HepG2 (cell line): ENCODE data around the gene UCHL3. TPM values are rescaled to one million over a fixed set of nuclear protein-coding genes. Genes with fewer than 3 reads are reported as not detected.

Source experiments
- ATAC-seq: fragments of 200-7000 bp; cut with Tn5 transposase; 3 replicates; pipeline ENCODE4 v1.9.1; 2020; ENCODE audit warnings: mild to moderate bottlenecking, moderate library complexity
- BruUV-seq: library from RNA; stranded (reverse); fragments of 400-500 nt; replicated peaks from 2 replicates; lab custom pipeline; 2021; lab: Mats Ljungman, UMichigan
- CTCF ChIA-PET: fragments of 300-600 bp; formaldehyde crosslinking; extraction: SDS; loops from one replicate; lab custom pipeline; 2021; ENCODE audit warnings: low total read pairs, inconsistent platforms, low intra/inter-chr PET ratio; lab: Yijun Ruan, JAX
- POLR2A ChIA-PET: fragments of 350-600 bp; sonication (Branson Sonifier 250); formaldehyde crosslinking; loops from one replicate; lab custom pipeline; 2020; ENCODE audit warnings: antibody characterized with exemption, inconsistent platforms; lab: Yijun Ruan, JAX
- DNase-seq: peaks from one replicate; pipeline ENCODE4 v3.0.0-alpha.2; 2015; ENCODE audit warnings: low spot score
- FAIRE-seq: peaks from 3 replicates; lab custom pipeline; 2011; peaks lifted over from hg19 to GRCh38; lab: Jason Lieb, UNC
- H2AFZ ChIP-seq: one replicate; pipeline ENCODE4 v1.6.1; 2011; ENCODE audit warnings: low read length, inconsistent platforms
- H3K27ac ChIP-seq: fragments of 300-600 bp; 3 replicates; pipeline ENCODE4 v1.8.0; 2011; ENCODE audit warnings: mixed run types, mild to moderate bottlenecking, mixed read lengths, low read length, inconsistent platforms; ENCODE audit not compliant: insufficient read depth; ENCODE audit errors: extremely low read length
- H3K27me3 ChIP-seq, 2 experiments: fragments of 200-600 bp in 1 of 2; 2 replicates in 1 of 2; 3 replicates in 1 of 2; pipeline versions ENCODE4 v1.6.0 to v1.8.0; 2011; ENCODE audit warnings: low read length in 2 of 2, mild to moderate bottlenecking in 2 of 2, moderate library complexity in 2 of 2, inconsistent platforms in 1 of 2; ENCODE audit not compliant: insufficient read depth in 2 of 2, control insufficient read depth in 1 of 2
- H3K36me3 ChIP-seq, 2 experiments: fragments of 200-600 bp in 1 of 2; replicated peaks in 1 of 2; 2 replicates in 1 of 2; 3 replicates in 1 of 2; pipeline versions ENCODE4 v1.5.1 to v1.8.0; 2011; ENCODE audit warnings: low read length in 2 of 2, inconsistent platforms in 1 of 2; ENCODE audit not compliant: insufficient read depth in 2 of 2, control insufficient read depth in 1 of 2
- H3K4me1 ChIP-seq: 2 replicates; pipeline ENCODE4 v1.5.1; 2012; ENCODE audit warnings: low read length, inconsistent platforms; ENCODE audit not compliant: insufficient read depth
- H3K4me2 ChIP-seq: 2 replicates; pipeline ENCODE4 v1.6.0; 2011; ENCODE audit warnings: low read depth, low read length, inconsistent platforms
- H3K4me3 ChIP-seq, 3 experiments: fragments of 200-600 bp in 1 of 3; sonication (generic), shearing (Covaris generic) in 1 of 3; replicated peaks in 1 of 3; 2 replicates each; pipeline ENCODE4 v1.5.1; 2011 to 2016; ENCODE audit warnings: low read length in 3 of 3, inconsistent platforms in 2 of 3, low read depth in 2 of 3, mild to moderate bottlenecking in 2 of 3, control low read depth in 1 of 3, mixed read lengths in 1 of 3; ENCODE audit not compliant: insufficient read depth in 1 of 3
- H3K79me2 ChIP-seq: one replicate; pipeline ENCODE4 v1.6.1; 2011; ENCODE audit warnings: low read length, inconsistent platforms; ENCODE audit not compliant: insufficient read depth
- H3K9ac ChIP-seq: 2 replicates; pipeline ENCODE4 v1.6.0; 2011; ENCODE audit warnings: mild to moderate bottlenecking, low read depth, low read length, inconsistent platforms; ENCODE audit not compliant: insufficient read depth
- H3K9me3 ChIP-seq: 2 replicates; pipeline ENCODE4 v1.5.1; 2012; ENCODE audit warnings: mild to moderate bottlenecking, low read length
- H4K20me1 ChIP-seq: 2 replicates; pipeline ENCODE4 v1.6.0; 2011; ENCODE audit warnings: inconsistent platforms, mild to moderate bottlenecking, low read length, moderate library complexity; ENCODE audit not compliant: insufficient read depth
- ARNT2 ChIP-seq: sonication (generic); formaldehyde crosslinking; IDR thresholded peaks from 2 replicates; pipeline ENCODE4 v1.8.0; 2022; ENCODE audit warnings: mild to moderate bottlenecking, low read depth, missing genetic modification reagents, moderate library complexity
- CBFB ChIP-seq: sonication (generic); formaldehyde crosslinking; IDR thresholded peaks from 2 replicates; pipeline ENCODE4 v1.4.0; 2020; ENCODE audit warnings: missing genetic modification reagents
- NFAT5 ChIP-seq: sonication (generic); formaldehyde crosslinking; IDR thresholded peaks from 2 replicates; pipeline ENCODE4 v1.4.0; 2020; ENCODE audit warnings: missing genetic modification reagents
- POLR2A ChIP-seq, 2 experiments: IDR thresholded peaks; 2 replicates each; pipeline ENCODE4 v1.6.1; 2011; ENCODE audit warnings: low read depth in 2 of 2, low read length in 2 of 2, mild to moderate bottlenecking in 1 of 2, moderate library complexity in 1 of 2; ENCODE audit not compliant: insufficient read depth in 1 of 2
- PPARG ChIP-seq: conservative IDR thresholded peaks from 2 replicates; pipeline ENCODE4 v1.6.1; 2016; ENCODE audit warnings: missing biosample characterization, missing genetic modification reagents
- RAD51 ChIP-seq: fragments of 450-650 bp; IDR thresholded peaks from 2 replicates; pipeline ENCODE4 v1.6.1; 2016; ENCODE audit warnings: borderline replicate concordance
- TEAD3 ChIP-seq: optimal IDR thresholded peaks from 2 replicates; pipeline ENCODE3; 2016; ENCODE audit warnings: borderline replicate concordance
- TMF1 ChIP-seq: sonication (generic); formaldehyde crosslinking; IDR thresholded peaks from 2 replicates; pipeline ENCODE4 v1.8.1; 2022; ENCODE audit warnings: low read depth, missing genetic modification reagents
- ZBTB33 ChIP-seq: sonication (generic); formaldehyde crosslinking; IDR thresholded peaks from 2 replicates; pipeline ENCODE4 v1.4.0; 2020; ENCODE audit warnings: missing genetic modification reagents
- ZNF383 ChIP-seq: sonication (generic); formaldehyde crosslinking; IDR thresholded peaks from 2 replicates; pipeline ENCODE4 v1.4.0; 2020; ENCODE audit warnings: missing genetic modification reagents, mild to moderate bottlenecking, borderline replicate concordance
- ZNF563 ChIP-seq: sonication (generic); formaldehyde crosslinking; IDR thresholded peaks from 2 replicates; pipeline ENCODE4 v1.8.0; 2022; ENCODE audit warnings: mild to moderate bottlenecking, moderate library complexity, missing genetic modification reagents
- ZSCAN22 ChIP-seq: sonication (generic); formaldehyde crosslinking; IDR thresholded peaks from 2 replicates; pipeline ENCODE4 v1.4.0; 2020; ENCODE audit warnings: mild to moderate bottlenecking, missing genetic modification reagents
- WGBS: methylation state at CpG from one replicate; pipeline ENCODE4 v1.1.6; 2017; ENCODE audit warnings: low lambda C conversion rate; 5-methylcytosine and 5-hydroxymethylcytosine counted together
- in situ Hi-C: cut with HindIII; loops from 2 replicates; pipeline ENCODE4 v1.10.0; 2017; ENCODE audit warnings: low pct_unique_long_range_greater_than_20kb; ENCODE audit not compliant: extremely low pct_ligation_motif_present
- intact Hi-C: fragments of 100-400 bp; cut with micrococcal nuclease; formaldehyde crosslinking; loops from one replicate; pipeline ENCODE4 v1.10.0; 2022; ENCODE audit not compliant: unreplicated experiment
- polyA plus RNA-seq, 8 experiments: library from polyadenylated mRNA; depleted of rRNA in 3 of 8; stranded (reverse) in 7 of 8; unstranded in 1 of 8; fragments of >200 nt; fragmentation: Illumina TruSeq in 4 of 8; extraction: Trizol in 4 of 8; gene quantifications; 2 replicates each; pipeline versions ENCODE4 v1.2.1 to v1.2.3, GENCODE V29; 2011 to 2016; ENCODE audit warnings: low read depth in 4 of 8, missing spikeins in 1 of 8, mixed read lengths in 1 of 8; ENCODE audit not compliant: insufficient read depth in 1 of 8
- total RNA-seq, 5 experiments: library from RNA; depleted of rRNA; stranded (reverse); fragments of >200 nt; fragmentation: Illumina TruSeq; extraction: Trizol; gene quantifications; 2 replicates each; pipeline ENCODE4 v1.2.3, GENCODE V29; 2016; ENCODE audit warnings: low read depth in 1 of 5

The UCHL3 gene
- total and polyA plus RNA-seq, 2 of the 13 experiments (the other 11 are each of a cell fraction or from before 2014, with no cell fraction given), result 36.2 to 93.3 TPM

GRCh38 chr13:75635828-75636435, 86.3 kb downstream of the UCHL3 start, which contains the start of gene LMO7:
LMO7 (plus strand) TSS chr13:75636330; CDS start chr13:75636658, 328 bp downstream.
- Histone ChIP-seq H3K27me3 (no peaks in the 10 kb centered on the region; a peak in 1 of 5 replicates), H2AFZ (peak within 1 kb of the TSS; percentile 52), H3K79me2 (no peaks in the 10 kb centered on the region), H3K9me3 (no peaks in the 10 kb centered on the region), H4K20me1 (no peaks in the 10 kb centered on the region), H3K27ac (peak within 1 kb of the TSS; percentile 24), H3K36me3 (no peaks in the 10 kb centered on the region), H3K4me3 (peak within 1 kb of the TSS; percentile 63 to 85 (median 84)), H3K9ac (peak within 1 kb of the TSS; percentile 73), H3K4me2 (peak within 1 kb of the TSS; percentile 92), H3K4me1 (peaks cover 36% of the 10 kb centered on the region)
- FAIRE-seq (no peak), ATAC-seq (peak; percentile 76), DNase-seq (peak; percentile 48)
- in situ Hi-C loops (no loop called here), intact Hi-C loops (loop anchor here (5.0 kb wide), 2 partner anchors 36 to 69 kb away; no protein-coding TSS in a partner anchor)
- ChIA-PET POLR2A (interaction anchor here (0.6 to 1.1 kb wide), 2 partner anchors 19 to 27 kb away, joined by 3 read pairs; no protein-coding TSS in a partner anchor), CTCF (no interaction called here)
- WGBS, result 0% methylated on average over 8 of the region's 76 CpGs
- BruUV-seq, result no TSS peak
- TF ChIP-seq PPARG (CRISPR knock-in tag) (no peak), TEAD3 (CRISPR knock-in tag) (peak; percentile 15), ZSCAN22 (0 out of 2 replicates have a peak, but pooled peaks have one; percentile 9), ZBTB33 (CRISPR knock-in tag) (0 out of 2 replicates have a peak, but pooled peaks have one; percentile 5), ZNF563 (CRISPR knock-in tag) (0 out of 2 replicates have a peak, but pooled peaks have one; percentile 3), TMF1 (0 out of 2 replicates have a peak, but pooled peaks have one; percentile 52), NFAT5 (CRISPR knock-in tag) (no peak), ARNT2 (peak; percentile 3; the same call in 1 of the 2 replicates), POLR2A (IDR thresholded peaks at IDR 0.05; ENCODE audit: insufficient read depth in 1 of 2, low read depth in 2 of 2, low read length in 2 of 2) (peak in 1 of 2 experiments; percentile 68; a peak in 2 of 4 replicates), RAD51 (no peak), CBFB (0 out of 2 replicates have a peak, but pooled peaks have one; percentile 34), ZNF383 (no peak)
